Mesothelial cell of epicardium (in vitro differentiated cells): ENCODE results near the gene L3HYPDH. TPM values are rescaled to one million over a fixed set of nuclear protein-coding genes. Genes with fewer than 3 reads are reported as not detected.
"Not testable (repeated sequence)": the region's sequence is repeated elsewhere in the genome, so short reads cannot be mapped to it uniquely, and the experiment has no call there.

Experiments
- DNase-seq, 2 experiments: peaks; one replicate each; pipeline ENCODE4 v3.0.0; 2021; ENCODE audit warnings: low spot score in 2 of 2; ENCODE audit not compliant: unreplicated experiment in 2 of 2
- H3K27ac Mint-ChIP-seq: 2 replicates; pipeline ENCODE4 v1.8.0; 2021; ENCODE audit warnings: mixed read lengths
- H3K27me3 Mint-ChIP-seq: 2 replicates; pipeline ENCODE4 v1.8.0; 2021; ENCODE audit warnings: low read depth, mixed read lengths
- H3K36me3 Mint-ChIP-seq: 2 replicates; pipeline ENCODE4 v1.8.0; 2021; ENCODE audit warnings: mixed read lengths
- H3K4me1 Mint-ChIP-seq: 2 replicates; pipeline ENCODE4 v1.8.0; 2021; ENCODE audit warnings: mixed read lengths
- H3K4me3 Mint-ChIP-seq: 2 replicates; pipeline ENCODE4 v1.8.0; 2021; ENCODE audit warnings: mild to moderate bottlenecking, moderate library complexity, mixed read lengths
- H3K9me3 Mint-ChIP-seq: 2 replicates; pipeline ENCODE4 v1.8.0; 2021; ENCODE audit warnings: mixed read lengths
- total RNA-seq: library from RNA; stranded (reverse); gene quantifications from 3 replicates; pipeline ENCODE4 v1.2.1, GENCODE V29; 2021
- TF ChIP-seq, protein P1 (sequence below): fragments of 200-600 bp; sonication (generic); IDR thresholded peaks from one replicate; pipeline ENCODE4 v1.5.0; 2021; ENCODE audit warnings: antibody characterized with exemption; ENCODE audit not compliant: unreplicated experiment

The L3HYPDH gene
- total RNA-seq, 1 donor from 2014 or later = 31.9 TPM

DNA sequence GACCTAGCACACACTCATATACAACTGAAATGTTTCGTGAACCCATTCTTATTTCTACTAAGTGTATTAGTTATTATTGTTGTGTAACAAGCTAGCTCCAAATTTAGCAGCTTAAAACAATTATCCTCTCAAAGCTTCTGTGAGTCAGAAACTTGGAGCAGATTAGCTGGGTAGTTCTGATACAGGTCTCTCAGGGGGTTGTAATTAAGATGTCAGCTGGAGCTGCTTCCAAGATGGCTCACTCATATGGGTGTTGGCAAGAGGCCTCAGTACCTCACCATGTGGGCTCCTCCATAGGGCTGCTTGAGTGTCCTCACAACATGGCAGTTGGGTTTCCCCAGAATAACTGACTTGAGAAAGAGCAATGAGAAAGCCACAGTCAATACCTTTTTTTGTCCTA is 28.8 kb downstream of the L3HYPDH start:
- no peaks in the 10 kb centered on the region for H3K27me3 Mint-ChIP-seq
- no peak overlapping the region for H3K4me3 Mint-ChIP-seq
- no peaks in the 10 kb centered on the region for H3K4me1 Mint-ChIP-seq
- peaks cover 22% of the 10 kb centered on the region for H3K36me3 Mint-ChIP-seq
- H3K9me3 Mint-ChIP-seq = peaks cover 11% of the 10 kb centered on the region
- DNase-seq = no peak
- H3K27ac Mint-ChIP-seq = no peak overlapping the region
- TF ChIP-seq, protein P1, sequence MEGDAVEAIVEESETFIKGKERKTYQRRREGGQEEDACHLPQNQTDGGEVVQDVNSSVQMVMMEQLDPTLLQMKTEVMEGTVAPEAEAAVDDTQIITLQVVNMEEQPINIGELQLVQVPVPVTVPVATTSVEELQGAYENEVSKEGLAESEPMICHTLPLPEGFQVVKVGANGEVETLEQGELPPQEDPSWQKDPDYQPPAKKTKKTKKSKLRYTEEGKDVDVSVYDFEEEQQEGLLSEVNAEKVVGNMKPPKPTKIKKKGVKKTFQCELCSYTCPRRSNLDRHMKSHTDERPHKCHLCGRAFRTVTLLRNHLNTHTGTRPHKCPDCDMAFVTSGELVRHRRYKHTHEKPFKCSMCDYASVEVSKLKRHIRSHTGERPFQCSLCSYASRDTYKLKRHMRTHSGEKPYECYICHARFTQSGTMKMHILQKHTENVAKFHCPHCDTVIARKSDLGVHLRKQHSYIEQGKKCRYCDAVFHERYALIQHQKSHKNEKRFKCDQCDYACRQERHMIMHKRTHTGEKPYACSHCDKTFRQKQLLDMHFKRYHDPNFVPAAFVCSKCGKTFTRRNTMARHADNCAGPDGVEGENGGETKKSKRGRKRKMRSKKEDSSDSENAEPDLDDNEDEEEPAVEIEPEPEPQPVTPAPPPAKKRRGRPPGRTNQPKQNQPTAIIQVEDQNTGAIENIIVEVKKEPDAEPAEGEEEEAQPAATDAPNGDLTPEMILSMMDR = no peak

DNA sequence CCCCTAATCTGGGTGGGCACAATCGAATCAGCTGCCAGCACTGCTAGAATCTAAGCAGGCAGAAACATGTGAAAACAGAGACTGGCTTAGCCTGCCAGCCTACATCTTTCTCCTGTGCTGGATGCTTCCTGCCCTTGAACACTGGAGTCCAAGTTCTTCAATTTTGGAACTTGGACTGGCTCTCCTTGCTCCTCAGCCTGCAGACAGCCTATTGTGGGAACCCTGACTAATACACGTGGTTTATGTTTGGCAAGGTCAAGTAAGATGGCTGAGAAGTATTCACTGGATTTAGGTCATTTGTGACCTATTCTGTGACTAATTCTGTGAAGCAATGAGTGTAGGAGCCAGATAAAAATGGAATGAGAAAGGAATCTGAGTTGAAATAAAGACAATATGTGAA is 30.1 kb downstream of the L3HYPDH start:
- peaks cover 22% of the 10 kb centered on the region for H3K36me3 Mint-ChIP-seq
- no peak for DNase-seq
- no peaks in the 10 kb centered on the region for H3K4me1 Mint-ChIP-seq
- no peak overlapping the region for H3K27ac Mint-ChIP-seq
- no peak overlapping the region for H3K4me3 Mint-ChIP-seq
- TF ChIP-seq, protein P1 = no peak
- H3K27me3 Mint-ChIP-seq = no peaks in the 10 kb centered on the region
- H3K9me3 Mint-ChIP-seq = peaks cover 11% of the 10 kb centered on the region

DNA sequence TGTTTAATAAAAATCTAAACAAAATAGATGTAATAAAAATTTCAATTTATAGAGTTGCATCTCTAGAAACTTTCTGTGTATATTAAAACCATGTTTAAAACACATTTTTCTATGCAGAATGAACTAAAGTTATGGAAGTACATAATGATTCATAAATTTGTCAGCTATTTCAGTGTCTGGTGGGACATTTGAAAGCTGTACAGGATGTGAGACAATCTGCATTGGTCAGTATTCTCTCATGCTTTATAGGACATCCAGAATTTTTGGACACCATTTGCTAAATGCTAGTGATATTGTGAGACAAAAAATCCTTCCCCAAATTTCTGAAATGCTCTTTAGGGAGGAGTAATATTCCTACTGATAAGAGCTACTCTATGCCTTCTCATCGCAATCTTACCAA is 32.4 kb downstream of the L3HYPDH start:
- peaks cover 7% of the 10 kb centered on the region for H3K4me1 Mint-ChIP-seq
- H3K36me3 Mint-ChIP-seq = peaks cover 8% of the 10 kb centered on the region
- no peaks in the 10 kb centered on the region for H3K27me3 Mint-ChIP-seq
- H3K27ac Mint-ChIP-seq = no peak overlapping the region
- DNase-seq = no peak
- peaks cover 1% of the 10 kb centered on the region for H3K9me3 Mint-ChIP-seq
- no peak overlapping the region for H3K4me3 Mint-ChIP-seq
- TF ChIP-seq, protein P1 = no peak

DNA sequence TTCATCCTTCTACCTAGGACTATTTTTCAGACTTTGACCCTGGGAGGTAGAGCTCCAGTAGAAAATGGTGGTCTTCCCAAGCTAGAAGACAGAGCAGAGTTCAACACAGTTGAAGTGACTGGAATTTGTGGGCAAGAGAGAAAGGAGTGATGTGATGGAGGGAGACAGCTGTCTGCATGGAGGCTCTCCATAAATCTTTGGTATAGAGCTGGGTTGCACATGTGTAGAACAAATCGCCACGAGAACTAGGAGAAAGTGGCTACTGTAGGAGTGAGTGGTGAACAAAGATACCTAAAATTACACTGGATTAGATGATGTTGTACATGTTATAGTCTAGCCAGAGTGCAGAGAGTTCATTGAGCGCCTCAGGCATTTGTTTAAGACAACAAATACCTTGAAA is 33.5 kb downstream of the L3HYPDH start:
- H3K4me1 Mint-ChIP-seq = peaks cover 7% of the 10 kb centered on the region
- no peak overlapping the region for H3K27ac Mint-ChIP-seq
- H3K9me3 Mint-ChIP-seq = no peaks in the 10 kb centered on the region
- TF ChIP-seq, protein P1 = no peak
- no peak for DNase-seq
- H3K4me3 Mint-ChIP-seq = no peak overlapping the region
- peaks cover 3% of the 10 kb centered on the region for H3K36me3 Mint-ChIP-seq
- H3K27me3 Mint-ChIP-seq = peaks cover under 1% of the 10 kb centered on the region

DNA sequence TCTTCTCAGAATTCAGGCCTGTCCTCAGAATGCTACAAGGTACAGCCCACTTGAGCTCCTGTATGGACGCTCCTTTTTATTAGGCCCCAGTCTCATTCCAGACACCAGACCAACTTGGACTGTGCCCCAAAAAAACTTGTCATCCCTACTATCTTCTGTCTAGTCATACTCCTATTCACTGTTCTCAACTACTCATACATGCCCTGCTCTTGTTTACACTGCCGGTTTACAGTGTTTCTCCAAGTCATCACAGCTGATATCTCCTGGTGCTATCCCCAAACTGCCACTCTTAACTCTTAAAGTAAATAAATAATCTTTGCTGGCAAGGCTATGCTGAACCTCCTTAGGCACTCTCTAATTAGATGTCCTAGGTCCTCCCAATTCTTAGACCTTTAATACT is 35.5 kb downstream of the L3HYPDH start:
- not testable (repeated sequence) for DNase-seq, H3K27ac Mint-ChIP-seq, H3K36me3 Mint-ChIP-seq, H3K9me3 Mint-ChIP-seq, H3K4me3 Mint-ChIP-seq, H3K27me3 Mint-ChIP-seq, H3K4me1 Mint-ChIP-seq

DNA sequence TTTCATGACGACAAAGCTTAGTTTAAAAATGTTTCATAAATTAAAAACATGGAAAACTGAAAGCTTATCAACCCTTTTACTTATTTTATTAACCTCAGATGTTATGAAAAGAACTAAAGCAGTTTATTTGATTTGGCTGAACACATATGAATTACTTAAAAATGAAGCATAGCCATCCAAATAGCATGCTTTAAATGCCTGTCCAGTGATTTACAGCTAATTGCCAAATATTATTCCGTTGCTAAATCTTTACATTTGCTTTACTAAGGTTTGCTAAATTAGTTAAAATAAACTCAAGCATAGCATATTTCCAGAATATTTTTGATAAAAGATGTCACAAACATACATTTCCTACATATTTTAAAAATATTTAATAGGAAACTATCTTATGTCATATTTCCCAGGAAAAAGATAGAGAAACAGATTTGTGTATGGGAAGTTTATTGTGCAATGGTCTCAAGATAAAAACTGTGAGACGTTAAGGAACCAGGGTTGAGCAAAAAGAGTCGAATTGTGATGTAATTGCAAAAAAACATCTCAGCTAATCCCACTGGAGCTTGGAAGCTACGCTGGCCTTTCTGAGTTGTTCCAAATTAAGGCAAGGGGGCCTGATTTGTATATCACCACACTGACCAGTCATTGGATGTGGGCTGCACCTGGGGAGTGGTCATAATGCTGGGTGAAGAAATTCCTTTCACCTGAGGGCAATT is 44.8 kb downstream of the L3HYPDH start:
- H3K27me3 Mint-ChIP-seq = no peaks in the 10 kb centered on the region
- no peak overlapping the region for H3K27ac Mint-ChIP-seq
- TF ChIP-seq, protein P1 = no peak
- H3K9me3 Mint-ChIP-seq = peaks cover 6% of the 10 kb centered on the region
- no peaks in the 10 kb centered on the region for H3K36me3 Mint-ChIP-seq
- no peak overlapping the region for H3K4me3 Mint-ChIP-seq
- DNase-seq = no peak
- H3K4me1 Mint-ChIP-seq = peaks cover 27% of the 10 kb centered on the region
